HG02759 (cell line): ENCODE data around the gene CYTH2.

Experiments
- ATAC-seq: cut with Tn5 transposase; IDR thresholded peaks from one replicate; pipeline ENCODE4 v1.9.1; 2021; ENCODE audit warnings: mild to moderate bottlenecking, moderate library complexity; ENCODE audit not compliant: unreplicated experiment

CYTH2 gene

GRCh38 chr19:48492925-48493717, 24.0 kb downstream of the CYTH2 start:
- ATAC-seq, result peak; percentile 63

- ATAC-seq, result peak; percentile 10
Measured at GRCh38 chr19:48493718-48494401, 24.7 kb downstream of the CYTH2 start.

GRCh38 chr19:48495396-48495795, 26.2 kb downstream of the CYTH2 start:
- no peak for ATAC-seq

GRCh38 chr19:48496959-48497727, 28.0 kb downstream of the CYTH2 start:
- no peak for ATAC-seq

GRCh38 chr19:48497728-48498594, 28.8 kb downstream of the CYTH2 start:
- ATAC-seq, result no peak

GRCh38 chr19:48498595-48499311, 29.6 kb downstream of the CYTH2 start:
- no peak for ATAC-seq

GRCh38 chr19:48499316-48500090, 30.3 kb downstream of the CYTH2 start:
- no peak for ATAC-seq

- ATAC-seq, result no peak
Measured at GRCh38 chr19:48500830-48501493, 31.8 kb downstream of the CYTH2 start.

- ATAC-seq, result no peak
Measured at GRCh38 chr19:48501494-48502349, 32.6 kb downstream of the CYTH2 start.

GRCh38 chr19:48502350-48503018, 33.3 kb downstream of the CYTH2 start:
- no peak for ATAC-seq

- no peak for ATAC-seq
Measured at GRCh38 chr19:48506138-48506733, 37.1 kb downstream of the CYTH2 start.

GRCh38 chr19:48507911-48508439, 38.8 kb downstream of the CYTH2 start:
- no peak for ATAC-seq

GRCh38 chr19:48508729-48509411, 39.7 kb downstream of the CYTH2 start:
- ATAC-seq, result no peak

GRCh38 chr19:48509467-48510194, 40.5 kb downstream of the CYTH2 start:
- ATAC-seq, result no peak
